ENCODE measurements around the gene ASTL.

The ASTL gene

DNA sequence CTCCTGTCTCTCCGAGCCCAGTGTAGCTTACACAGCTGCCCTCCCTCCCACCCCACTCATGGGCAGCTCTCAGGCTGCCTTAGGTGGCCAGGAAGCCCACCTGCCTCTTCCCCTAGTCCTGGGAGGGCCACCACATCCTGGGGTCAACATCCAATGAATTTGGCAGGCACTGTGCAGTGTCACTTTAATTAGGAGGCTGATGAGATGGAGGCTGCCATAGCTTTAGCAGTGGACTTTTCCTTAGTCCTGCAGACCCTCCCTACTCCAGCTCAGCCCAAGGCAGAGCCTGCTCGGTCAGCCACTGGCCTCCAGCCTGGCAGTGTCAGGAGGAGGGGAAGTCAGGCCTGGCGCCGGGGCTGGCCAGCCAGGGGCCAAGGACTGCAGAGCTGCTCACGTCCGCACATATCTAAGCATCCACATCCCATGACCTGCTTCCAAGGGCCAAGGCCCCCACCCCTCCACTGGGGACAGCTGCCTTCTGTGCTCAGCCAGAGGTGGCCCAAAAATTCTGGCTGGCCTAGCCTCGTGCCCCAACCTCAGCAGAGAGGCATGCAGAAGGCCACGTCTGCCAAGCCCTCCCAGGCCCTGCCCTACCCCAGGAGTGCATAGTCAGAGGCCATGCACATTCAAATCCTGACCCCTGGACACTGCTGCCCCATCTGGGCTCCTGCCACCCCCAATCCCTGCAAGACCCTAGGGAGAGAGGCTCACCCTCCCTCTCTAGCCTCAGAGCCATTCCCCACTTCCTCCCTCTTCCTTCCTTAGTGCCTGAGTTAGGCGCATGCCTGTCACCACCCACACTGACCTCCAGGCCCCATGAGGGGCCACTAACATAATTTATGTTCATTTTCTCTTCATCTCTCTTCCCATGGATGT is 55.0 kb downstream of the ASTL start:
- no peak for DNase-seq (ENCODE audit: low spot score)

- no peak for DNase-seq (ENCODE audit: low spot score)
Measured at GRCh38 chr2:96082211-96083063, 55.9 kb downstream of the ASTL start.

DNA sequence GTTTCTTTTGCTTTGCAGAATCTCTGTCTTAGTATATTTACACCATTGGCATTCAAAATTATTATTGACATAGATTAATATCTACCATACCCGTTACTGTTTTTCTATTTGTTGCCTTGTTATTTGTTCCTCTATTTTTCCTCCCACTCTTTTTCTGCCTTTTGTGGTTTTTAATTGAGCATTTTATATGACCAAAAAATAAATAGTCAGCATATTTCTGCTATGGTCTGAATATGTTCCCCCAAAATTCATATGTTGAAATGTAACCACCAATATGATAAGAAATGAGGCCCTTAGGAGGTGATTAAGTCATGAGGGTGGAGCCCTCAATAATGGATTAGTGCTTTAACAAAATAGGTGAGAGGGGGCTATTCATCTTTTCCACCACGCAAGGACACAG is 57.3 kb downstream of the ASTL start:
- DNase-seq (ENCODE audit: low spot score), result no peak

DNA sequence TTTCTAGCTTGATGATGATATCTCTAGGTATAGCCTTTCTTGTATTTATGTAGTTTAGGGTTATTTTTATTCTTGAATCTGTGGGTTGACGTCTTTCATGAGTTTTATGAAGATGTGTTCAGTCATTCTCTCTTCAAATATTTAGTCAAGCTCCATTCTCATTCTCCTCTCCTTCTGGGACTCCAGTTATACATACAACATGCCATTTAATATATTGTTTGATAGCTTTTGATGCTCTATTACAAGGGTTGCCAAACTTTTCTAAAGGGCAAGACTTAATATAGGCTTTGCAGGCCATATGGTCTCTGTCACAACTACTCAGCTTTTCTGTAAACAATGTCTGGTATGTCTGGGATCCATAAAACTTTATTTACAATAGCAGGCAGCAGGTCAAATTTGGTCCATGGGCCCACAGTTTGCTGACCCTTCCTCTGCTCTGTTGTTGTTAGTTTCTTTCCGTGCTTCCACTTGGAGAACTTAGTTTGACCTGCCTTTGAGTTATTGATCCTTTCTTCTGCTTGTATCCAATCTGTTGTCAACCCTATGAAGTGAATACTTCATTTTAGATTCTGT is 63.0 kb downstream of the ASTL start:
- DNase-seq (ENCODE audit: low spot score), result no peak

- no peak for DNase-seq (ENCODE audit: low spot score)
Measured at GRCh38 chr2:96074156-96074555, 64.1 kb downstream of the ASTL start.

- no peak for DNase-seq (ENCODE audit: low spot score)
Measured at GRCh38 chr2:96073170-96073775, 65.0 kb downstream of the ASTL start.
